ENCODE results near the gene TENT4A. TPM values are rescaled to one million over a fixed set of nuclear protein-coding genes. Genes with fewer than 3 reads are reported as not detected.

TENT4A gene
- total RNA-seq, 6 donors from 2014 or later = 19.7 to 44.0 (median 27.3) TPM

DNA sequence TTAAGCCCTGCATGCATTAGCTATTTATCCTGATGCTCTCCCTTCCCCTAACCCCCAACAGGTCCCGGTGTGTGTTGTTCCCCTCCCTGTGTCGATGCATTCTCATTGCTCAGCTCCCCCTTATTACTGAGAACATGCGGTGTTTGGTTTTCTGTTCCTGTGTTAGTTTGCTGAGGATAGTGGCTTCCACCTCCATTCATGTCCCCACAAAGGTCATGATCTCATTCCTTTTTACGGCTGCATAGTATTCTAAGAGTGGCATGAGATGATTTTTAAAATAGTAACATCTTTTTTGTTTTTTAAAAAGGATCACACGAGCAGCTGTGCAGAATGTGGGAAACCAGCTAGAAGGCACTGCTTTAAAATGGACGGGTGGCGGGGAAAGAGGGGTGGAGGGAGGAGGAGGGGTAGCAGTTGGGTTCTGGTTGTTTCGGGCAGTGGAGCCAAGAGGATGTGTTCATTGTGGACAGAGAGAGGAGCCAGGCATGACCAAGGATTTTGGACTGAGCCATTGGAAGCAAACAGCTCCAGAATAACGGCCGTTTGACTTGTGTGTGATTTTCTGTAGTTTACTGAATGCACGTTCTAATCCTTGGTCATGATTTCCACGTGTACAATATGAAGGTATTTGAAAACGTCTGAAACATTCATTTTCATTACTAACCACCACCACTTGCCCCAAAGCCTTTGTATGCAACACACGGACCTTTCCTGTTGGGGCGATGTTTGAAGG, 1.7 kb upstream of the TENT4A start:
- peak overlapping the region in 3 of 4 donors; percentile 73 to 94 (median 88) for H3K4me3 ChIP-seq
- no peaks in the 10 kb centered on the region for H3K9me3 ChIP-seq
- TF ChIP-seq, protein P1, sequence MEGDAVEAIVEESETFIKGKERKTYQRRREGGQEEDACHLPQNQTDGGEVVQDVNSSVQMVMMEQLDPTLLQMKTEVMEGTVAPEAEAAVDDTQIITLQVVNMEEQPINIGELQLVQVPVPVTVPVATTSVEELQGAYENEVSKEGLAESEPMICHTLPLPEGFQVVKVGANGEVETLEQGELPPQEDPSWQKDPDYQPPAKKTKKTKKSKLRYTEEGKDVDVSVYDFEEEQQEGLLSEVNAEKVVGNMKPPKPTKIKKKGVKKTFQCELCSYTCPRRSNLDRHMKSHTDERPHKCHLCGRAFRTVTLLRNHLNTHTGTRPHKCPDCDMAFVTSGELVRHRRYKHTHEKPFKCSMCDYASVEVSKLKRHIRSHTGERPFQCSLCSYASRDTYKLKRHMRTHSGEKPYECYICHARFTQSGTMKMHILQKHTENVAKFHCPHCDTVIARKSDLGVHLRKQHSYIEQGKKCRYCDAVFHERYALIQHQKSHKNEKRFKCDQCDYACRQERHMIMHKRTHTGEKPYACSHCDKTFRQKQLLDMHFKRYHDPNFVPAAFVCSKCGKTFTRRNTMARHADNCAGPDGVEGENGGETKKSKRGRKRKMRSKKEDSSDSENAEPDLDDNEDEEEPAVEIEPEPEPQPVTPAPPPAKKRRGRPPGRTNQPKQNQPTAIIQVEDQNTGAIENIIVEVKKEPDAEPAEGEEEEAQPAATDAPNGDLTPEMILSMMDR (IDR thresholded peaks at IDR 0.05) = no peak
- TF ChIP-seq POLR2AphosphoS5 (IDR thresholded peaks at IDR 0.05) (no peak), EP300 (IDR thresholded peaks at IDR 0.05) (no peak), POLR2A (IDR thresholded peaks at IDR 0.05) (no peak)
- peak overlapping the region; percentile 90 to 98 (median 92) for H3K27ac ChIP-seq
- no peaks in the 10 kb centered on the region for H3K36me3 ChIP-seq
- DNase-seq (no peak), ATAC-seq (ENCODE audit: low FRiP score in 2 of 2) (no peak)
- WGBS, 2 donors = 39% methylated on average over 15 of the region's 15 CpGs
- H3K4me1 ChIP-seq = peaks cover 24 to 30% (median 25%) of the 10 kb centered on the region in 4 donors
- H3K27me3 ChIP-seq = no peaks in the 10 kb centered on the region

DNA sequence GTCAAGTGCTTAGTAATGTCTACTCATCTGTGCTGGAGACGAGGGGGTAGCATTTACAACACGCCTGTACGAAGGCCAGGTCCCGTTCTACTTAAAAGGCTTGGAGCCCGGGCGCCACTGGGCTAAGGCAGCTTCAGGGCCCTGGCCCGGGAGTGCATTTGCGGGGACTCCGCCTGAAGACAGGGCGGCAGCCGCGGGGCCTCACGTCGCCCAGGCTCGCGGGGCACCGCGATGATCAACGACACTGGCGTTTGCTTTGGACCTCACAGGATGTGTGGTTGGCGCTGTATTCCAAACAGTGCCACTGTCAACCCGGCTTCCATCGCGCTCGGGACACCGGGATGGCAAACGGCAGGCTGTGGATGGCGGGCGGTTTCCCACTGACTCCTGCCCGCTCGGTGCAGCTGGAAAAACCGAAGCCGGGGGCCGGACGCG, 1.1 kb upstream of the TENT4A start:
- 0% methylated on average over 12 to 36 of the region's 36 CpGs for WGBS, 2 donors

DNA sequence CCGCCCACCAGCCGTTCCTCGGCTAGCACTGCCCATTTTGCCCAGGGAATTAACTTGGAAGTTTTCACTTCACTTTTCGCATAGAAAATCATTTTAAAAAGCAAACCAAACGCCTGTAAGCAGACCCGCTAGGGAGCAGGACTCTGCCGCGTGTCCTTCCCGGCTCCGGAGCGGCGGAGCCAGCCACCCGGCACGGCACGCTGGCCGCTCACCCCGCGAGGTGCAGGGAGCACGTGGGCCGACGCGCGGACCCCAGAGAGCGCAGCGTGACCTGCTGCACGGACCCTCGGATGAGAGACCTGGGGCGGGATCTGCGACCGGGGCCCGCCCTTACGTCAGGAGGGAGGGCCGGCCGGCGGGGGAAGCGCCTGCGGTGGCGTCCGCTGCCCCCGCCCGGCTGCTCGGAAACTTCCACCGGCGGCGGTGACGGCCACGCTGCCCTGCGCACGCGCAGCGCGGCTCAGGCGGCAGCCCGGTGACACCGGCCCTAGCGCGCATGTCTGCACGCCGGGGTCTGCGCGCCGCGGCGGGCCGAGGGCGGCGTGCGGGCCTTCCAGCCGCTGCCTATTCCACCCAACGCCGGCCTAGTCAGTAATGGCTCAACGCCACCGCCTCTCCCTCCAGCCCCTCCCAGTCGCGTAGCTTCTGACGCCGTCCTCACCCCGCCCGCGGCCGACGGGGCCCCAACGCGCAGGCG, 507 bp upstream of the TENT4A start:
- peak overlapping the region; percentile 90 to 98 (median 92) for H3K27ac ChIP-seq
- no peak for TF ChIP-seq EP300 (IDR thresholded peaks at IDR 0.05)
- peak; percentile 18 to 54 for TF ChIP-seq POLR2AphosphoS5 (IDR thresholded peaks at IDR 0.05)
- TF ChIP-seq, protein P1 (IDR thresholded peaks at IDR 0.05) = peak in 5 of 6 experiments; percentile 12 to 53 (median 33)
- TF ChIP-seq POLR2A (IDR thresholded peaks at IDR 0.05) = peak; percentile 43 to 85 (median 57)
- peaks cover 36 to 42% (median 37%) of the 10 kb centered on the region in 4 donors for H3K4me1 ChIP-seq
- H3K4me3 ChIP-seq = peak overlapping the region; percentile 73 to 94 (median 88)
- DNase-seq = peak in 1 of 2 donors; percentile 96
- H3K36me3 ChIP-seq = no peaks in the 10 kb centered on the region
- peak; percentile 93 to 95 for ATAC-seq (ENCODE audit: low FRiP score in 2 of 2)
- H3K27me3 ChIP-seq = no peaks in the 10 kb centered on the region
- H3K9me3 ChIP-seq = no peaks in the 10 kb centered on the region
- WGBS, 2 donors = 0% methylated on average over 4 to 36 of the region's 85 CpGs

More for the DNA sequence above, 1.1 kb upstream of the TENT4A start:
- H3K36me3 ChIP-seq = no peaks in the 10 kb centered on the region
- ATAC-seq (ENCODE audit: low FRiP score in 2 of 2) = peak; percentile 34 to 45
- H3K4me3 ChIP-seq = peak overlapping the region; percentile 73 to 94 (median 88)
- TF ChIP-seq, protein P1 (IDR thresholded peaks at IDR 0.05) = peak in 3 of 6 experiments; percentile 14 to 29 (median 18)
- TF ChIP-seq POLR2A (IDR thresholded peaks at IDR 0.05) = no peak
- peak overlapping the region; percentile 90 to 98 (median 92) for H3K27ac ChIP-seq
- no peaks in the 10 kb centered on the region for H3K9me3 ChIP-seq
- peak; percentile 56 to 92 for DNase-seq
- H3K27me3 ChIP-seq = no peaks in the 10 kb centered on the region
- H3K4me1 ChIP-seq = peaks cover 30 to 36% (median 31%) of the 10 kb centered on the region in 4 donors

DNA sequence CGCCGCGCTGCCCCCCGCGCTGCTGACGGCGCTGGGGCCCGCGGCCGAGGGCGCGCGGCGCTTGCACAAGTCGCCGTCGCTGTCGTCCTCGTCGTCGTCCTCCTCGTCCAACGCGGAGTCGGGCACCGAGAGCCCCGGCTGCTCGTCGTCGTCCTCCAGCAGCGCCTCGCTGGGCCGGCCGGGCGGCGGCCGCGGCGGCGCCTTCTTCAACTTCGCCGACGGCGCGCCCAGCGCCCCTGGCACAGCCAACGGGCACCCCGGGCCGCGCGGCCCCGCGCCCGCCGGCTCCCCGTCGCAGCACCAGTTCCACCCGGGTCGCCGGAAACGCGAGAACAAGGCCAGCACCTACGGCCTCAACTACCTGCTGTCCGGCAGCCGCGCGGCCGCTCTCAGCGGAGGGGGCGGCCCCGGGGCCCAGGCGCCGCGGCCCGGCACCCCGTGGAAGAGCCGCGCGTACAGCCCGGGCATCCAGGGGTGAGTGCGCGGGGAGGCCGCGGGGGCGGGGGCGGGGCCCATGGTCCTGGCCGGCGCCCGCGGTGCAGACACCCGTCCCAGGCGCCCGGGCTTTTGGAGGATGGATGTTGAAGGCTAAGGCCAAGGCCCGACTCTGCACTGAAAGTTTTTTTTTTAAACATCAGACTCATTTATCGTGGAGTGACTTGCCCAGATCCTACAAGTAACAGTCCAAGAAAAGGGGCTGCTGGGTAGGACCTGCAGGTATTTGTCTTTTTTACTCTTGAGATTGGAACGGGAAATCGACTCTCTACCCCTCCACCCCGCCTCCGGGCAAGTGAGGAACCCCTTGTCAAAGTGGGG, 1.2 kb downstream of the TENT4A start:
- no peaks in the 10 kb centered on the region for H3K27me3 ChIP-seq
- peak overlapping the region in 3 of 4 donors; percentile 61 to 98 (median 90) for H3K27ac ChIP-seq
- TF ChIP-seq EP300 (IDR thresholded peaks at IDR 0.05) (no peak), POLR2AphosphoS5 (IDR thresholded peaks at IDR 0.05) (no peak), POLR2A (IDR thresholded peaks at IDR 0.05) (no peak)
- TF ChIP-seq, protein P1 (IDR thresholded peaks at IDR 0.05) = no peak
- peaks cover 48 to 52% (median 50%) of the 10 kb centered on the region in 4 donors for H3K4me1 ChIP-seq
- DNase-seq (peak in 1 of 2 donors; percentile 91), ATAC-seq (ENCODE audit: low FRiP score in 2 of 2) (peak in 1 of 2 donors; percentile 31)
- H3K36me3 ChIP-seq = no peaks in the 10 kb centered on the region
- H3K4me3 ChIP-seq = peak overlapping the region; percentile 24 to 94 (median 80)
- WGBS, 2 donors = 0 to 1% methylated on average over 6 to 14 of the region's 99 CpGs
- no peaks in the 10 kb centered on the region for H3K9me3 ChIP-seq

All from upper lobe of left lung (tissue), 6 donors.